ENCODE results near the gene LPAR3.

GRCh38 chr1:84930831-84931230, 37.8 kb upstream of the LPAR3 start:
- TF ChIP-seq CTCF (IDR thresholded peaks at IDR 0.05; ENCODE audit: low read length): no peak
- TF ChIP-seq EZH2phosphoT487 (IDR thresholded peaks at IDR 0.05; ENCODE audit: low read length): no peak
- no peak for TF ChIP-seq EZH2 (optimal IDR thresholded peaks at IDR 0.05; ENCODE audit: low read depth, low read length)

Data from MM.1S (cell line).